CD4-positive, alpha-beta memory T cell (primary cell): Measurements from ENCODE around the gene ADCY9. TPM values are rescaled to one million over a fixed set of nuclear protein-coding genes. Genes with fewer than 3 reads are reported as not detected.
A peak's percentile ranks its signal among the peaks of the same experiment; 100 is the strongest.

Source experiments
- CTCF ChIA-PET: fragments of 350-600 bp; sonication (Branson Sonifier 250); formaldehyde crosslinking; loops from one replicate; lab custom pipeline; 2021; ENCODE audit warnings: inconsistent platforms; ENCODE audit not compliant: partially characterized antibody; lab: Charles Lee
- POLR2A ChIA-PET: fragments of 350-600 bp; sonication (Branson Sonifier 250); formaldehyde crosslinking; loops from one replicate; lab custom pipeline; 2021; ENCODE audit not compliant: partially characterized antibody; lab: Charles Lee
- DNase-seq, 5 donors: peaks; one replicate each; pipeline versions ENCODE4 v3.0.0 to v3.0.0-alpha.2; 2020 to 2022; ENCODE audit warnings: mixed read lengths in 1 of 5
- H3K27ac ChIP-seq: one replicate; pipeline ENCODE4 v1.7.0; 2013; ENCODE audit warnings: low read depth, low read length
- H3K27me3 ChIP-seq: 2 replicates; pipeline ENCODE4 v1.7.0; 2013; ENCODE audit warnings: mild to moderate bottlenecking, low read length, moderate library complexity; ENCODE audit not compliant: insufficient read depth
- H3K36me3 ChIP-seq: 2 replicates; pipeline ENCODE4 v1.7.0; 2013; ENCODE audit warnings: mild to moderate bottlenecking, low read length, moderate library complexity; ENCODE audit not compliant: insufficient read depth
- H3K4me1 ChIP-seq: 2 replicates; pipeline ENCODE4 v1.7.0; 2013; ENCODE audit warnings: mild to moderate bottlenecking, low read length, moderate library complexity; ENCODE audit not compliant: insufficient read depth
- H3K4me3 ChIP-seq, 2 donors: one replicate each; pipeline ENCODE4 v1.7.0; 2013; ENCODE audit warnings: low read length in 2 of 2, mild to moderate bottlenecking in 1 of 2
- H3K9me3 ChIP-seq, 2 donors: one replicate each; pipeline ENCODE4 v1.7.0; 2013; ENCODE audit warnings: low read length in 2 of 2, control low read depth in 1 of 2; ENCODE audit not compliant: control insufficient read depth in 1 of 2
- H3K27ac Mint-ChIP-seq, 7 donors: one replicate each; pipeline ENCODE4 v1.8.0; 2020 to 2021; ENCODE audit warnings: mixed read lengths in 7 of 7, mild to moderate bottlenecking in 6 of 7, inconsistent platforms in 3 of 7, moderate library complexity in 3 of 7
- H3K27me3 Mint-ChIP-seq, 2 donors: one replicate each; pipeline ENCODE4 v1.8.0; 2020 to 2021; ENCODE audit warnings: mixed read lengths in 2 of 2
- H3K36me3 Mint-ChIP-seq, 2 donors: one replicate each; pipeline ENCODE4 v1.8.0; 2020 to 2021; ENCODE audit warnings: mixed read lengths in 2 of 2, inconsistent platforms in 1 of 2, mild to moderate bottlenecking in 1 of 2
- H3K4me1 Mint-ChIP-seq, 4 donors: one replicate each; pipeline ENCODE4 v1.8.0; 2020 to 2021; ENCODE audit warnings: mixed read lengths in 4 of 4, mild to moderate bottlenecking in 1 of 4
- H3K4me3 Mint-ChIP-seq, 8 donors: one replicate each; pipeline ENCODE4 v1.8.0; 2020 to 2021; ENCODE audit warnings: mixed read lengths in 8 of 8, mild to moderate bottlenecking in 7 of 8, moderate library complexity in 6 of 8, inconsistent platforms in 3 of 8
- H3K9me3 Mint-ChIP-seq, 8 donors: one replicate each; pipeline ENCODE4 v1.8.0; 2020 to 2021; ENCODE audit warnings: mixed read lengths in 8 of 8, mild to moderate bottlenecking in 5 of 8, inconsistent platforms in 3 of 8, moderate library complexity in 1 of 8
- intact Hi-C: fragments of 100-400 bp; cut with micrococcal nuclease; formaldehyde crosslinking; loops from one replicate; pipeline ENCODE4 v1.15.1; 2023
- polyA plus RNA-seq, 2 donors: library from polyadenylated mRNA; unstranded; fragments of 300-500 nt; fragmentation: Illumina TruSeq; gene quantifications; one replicate each; pipeline ENCODE4 v1.2.3, GENCODE V29; 2021
- total RNA-seq, 2 experiments: library from RNA; stranded (reverse); gene quantifications; one replicate each; pipeline ENCODE4 v1.2.3, GENCODE V29; 2021

Gene ADCY9
- total and polyA plus RNA-seq, 4 experiments from 2014 or later, result 0.26 to 8.1 (median 4.5) TPM

DNA sequence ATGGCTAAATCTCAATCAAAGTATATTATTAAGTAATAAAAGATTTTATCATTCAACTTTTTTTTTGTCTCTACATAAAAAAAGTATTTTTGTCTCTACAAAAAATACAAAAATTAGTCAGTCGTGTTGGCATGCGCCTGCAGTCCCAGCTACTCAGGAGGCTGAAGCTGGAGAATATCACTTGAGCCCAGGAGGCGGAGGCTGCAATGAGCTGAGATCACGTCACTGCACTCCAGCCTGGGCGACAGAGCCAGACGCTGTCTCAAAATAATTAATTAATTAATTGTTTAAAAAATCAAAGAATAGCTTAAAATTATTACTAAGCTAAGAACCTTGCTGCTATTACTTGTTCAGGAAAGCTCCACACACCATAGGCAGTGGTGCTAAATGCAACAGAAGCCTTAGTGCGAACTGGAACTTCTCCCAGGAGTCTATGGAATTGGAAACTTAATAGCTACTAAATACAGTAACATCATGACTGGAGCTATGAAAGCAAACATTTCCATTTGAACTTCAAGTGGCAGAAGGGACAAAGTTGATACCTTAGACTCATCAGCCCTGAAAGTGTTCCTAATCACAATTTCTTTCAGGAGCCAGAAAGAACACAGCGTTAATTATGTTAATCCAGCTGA, 22.6 kb downstream of the ADCY9 start:
- Mint-ChIP-seq H3K9me3 (no peaks in the 10 kb centered on the region), H3K36me3 (no peaks in the 10 kb centered on the region), H3K4me1 (peaks cover 5 to 14% (median 8%) of the 10 kb centered on the region in 4 donors), H3K4me3 (no peak overlapping the region), H3K27ac (no peak overlapping the region), H3K27me3 (no peaks in the 10 kb centered on the region)
- Histone ChIP-seq H3K36me3 (no peaks in the 10 kb centered on the region), H3K4me1 (no peaks in the 10 kb centered on the region), H3K9me3 (no peaks in the 10 kb centered on the region), H3K27me3 (no peaks in the 10 kb centered on the region), H3K4me3 (no peak overlapping the region), H3K27ac (no peak overlapping the region)
- no peak for DNase-seq
- intact Hi-C loops, result no loop called here
- ChIA-PET POLR2A (no interaction called here), CTCF (interaction anchor here (1.2 kb wide), 1 partner anchor 9 kb away, joined by 3 read pairs; no protein-coding TSS in a partner anchor)

DNA sequence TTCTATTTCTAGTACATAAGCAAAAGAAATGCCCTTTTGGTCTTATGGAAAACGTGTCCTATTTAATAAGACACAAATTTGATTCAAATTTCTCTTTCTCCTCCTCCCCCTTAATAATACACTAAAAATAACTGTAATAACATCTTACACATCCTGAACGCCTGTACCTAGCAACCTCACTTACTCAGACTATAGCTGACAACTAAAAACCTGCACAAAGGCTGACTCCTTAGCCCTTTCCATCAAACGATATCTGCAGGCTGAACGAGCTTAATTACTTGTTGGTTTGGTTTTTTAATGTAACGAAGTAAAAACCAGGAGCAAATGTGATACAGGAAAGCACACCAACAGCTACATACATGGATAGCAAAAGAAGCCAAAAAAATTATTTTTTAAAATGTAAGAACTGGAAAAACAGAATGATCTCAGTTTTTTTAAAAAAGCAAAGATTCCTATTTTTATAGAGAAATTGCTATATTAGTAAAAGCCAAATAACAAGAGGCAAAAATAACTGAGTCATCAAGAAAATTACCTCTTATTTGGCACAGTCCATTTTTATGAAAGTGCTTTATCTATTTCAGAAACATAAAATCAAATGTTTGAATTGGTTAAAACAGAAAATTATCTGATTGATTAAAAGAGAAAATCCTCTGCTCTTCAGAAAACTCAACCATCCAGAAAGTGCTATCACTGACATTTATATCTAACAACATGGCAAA, 23.5 kb downstream of the ADCY9 start:
- Mint-ChIP-seq H3K27me3 (no peaks in the 10 kb centered on the region), H3K4me3 (no peak overlapping the region), H3K9me3 (no peaks in the 10 kb centered on the region), H3K4me1 (peaks cover 5 to 18% (median 8%) of the 10 kb centered on the region in 4 donors), H3K27ac (peak overlapping the region in 1 of 7 donors; percentile 52), H3K36me3 (no peaks in the 10 kb centered on the region)
- Histone ChIP-seq H3K9me3 (no peaks in the 10 kb centered on the region), H3K27me3 (no peaks in the 10 kb centered on the region), H3K36me3 (no peaks in the 10 kb centered on the region), H3K4me1 (no peaks in the 10 kb centered on the region), H3K27ac (no peak overlapping the region), H3K4me3 (no peak overlapping the region)
- intact Hi-C loops, result no loop called here
- ChIA-PET POLR2A (no interaction called here), CTCF (interaction anchor here (1.2 kb wide), 1 partner anchor 8 kb away, joined by 3 read pairs; no protein-coding TSS in a partner anchor)
- no peak for DNase-seq

DNA sequence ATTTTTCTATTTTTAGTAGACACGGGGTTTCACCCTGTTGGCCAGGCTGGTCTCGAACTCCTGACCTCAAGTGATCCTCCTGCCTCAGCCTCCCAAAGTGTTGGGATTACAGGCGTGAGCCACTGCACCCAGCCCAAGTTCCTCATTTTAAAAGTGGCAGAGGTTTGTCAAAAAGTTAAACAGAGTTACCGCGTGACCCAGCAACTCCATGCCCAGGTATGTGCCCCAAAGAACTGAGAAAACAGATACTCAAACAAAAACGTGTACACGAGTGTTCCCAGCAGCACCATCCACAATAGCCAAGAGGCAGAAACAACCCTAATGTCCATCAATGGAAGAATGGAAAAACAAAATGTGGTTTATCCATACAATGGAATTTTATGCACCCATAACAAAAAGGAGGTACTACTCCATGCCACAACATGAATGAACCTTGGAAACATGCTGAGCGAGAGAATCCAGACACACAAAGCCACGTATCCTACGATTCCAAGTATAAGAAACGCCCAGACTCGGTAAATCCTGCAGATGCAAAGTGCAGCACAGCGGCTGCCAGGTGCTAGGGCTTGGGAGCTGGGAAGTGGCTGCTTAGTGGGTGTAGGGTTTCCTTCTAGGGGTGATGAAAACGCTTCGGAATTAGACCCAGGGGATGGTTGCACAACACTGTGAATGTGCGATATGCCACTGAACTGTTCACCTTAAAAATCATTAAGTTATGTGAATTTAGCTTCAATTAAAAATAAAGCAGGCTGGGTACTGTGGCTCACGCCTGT, 24.8 kb downstream of the ADCY9 start:
- Mint-ChIP-seq H3K4me1 (peaks cover 7 to 12% (median 8%) of the 10 kb centered on the region in 4 donors), H3K4me3 (no peak overlapping the region), H3K27ac (no peak overlapping the region), H3K27me3 (no peaks in the 10 kb centered on the region), H3K9me3 (no peaks in the 10 kb centered on the region), H3K36me3 (no peaks in the 10 kb centered on the region)
- intact Hi-C loops, result no loop called here
- ChIA-PET POLR2A (no interaction called here), CTCF (no interaction called here)
- no peaks in the 10 kb centered on the region for H3K36me3 ChIP-seq
- no peak overlapping the region for H3K27ac ChIP-seq
- no peak for DNase-seq
- no peaks in the 10 kb centered on the region for H3K4me1 ChIP-seq
- H3K4me3 ChIP-seq, result no peak overlapping the region
- H3K9me3 ChIP-seq, result no peaks in the 10 kb centered on the region
- H3K27me3 ChIP-seq, result no peaks in the 10 kb centered on the region

DNA sequence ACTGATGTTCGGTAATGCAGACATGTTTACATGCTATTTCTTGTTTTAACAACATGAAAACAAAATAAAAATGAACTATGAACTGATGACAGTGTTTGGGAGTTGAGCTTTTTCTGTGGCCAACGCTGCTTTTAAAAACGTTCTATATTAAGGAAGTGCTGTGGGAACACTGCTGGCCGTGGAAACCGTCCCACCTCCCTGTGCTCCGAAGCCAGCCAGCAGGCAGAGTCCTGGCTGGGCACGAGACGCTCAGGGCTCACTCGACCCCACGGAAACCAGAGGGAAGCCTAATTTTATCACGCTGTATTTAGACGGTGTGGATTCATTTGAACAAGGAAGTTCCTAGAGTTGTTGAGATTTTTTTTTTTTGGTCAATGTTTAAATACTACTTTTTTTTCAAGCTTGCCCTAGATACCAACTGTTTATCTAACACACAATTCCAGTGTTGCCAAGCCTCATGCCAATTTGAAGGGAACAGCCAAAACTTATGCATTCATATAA, 25.8 kb downstream of the ADCY9 start:
- Histone ChIP-seq H3K27ac (no peak overlapping the region), H3K27me3 (no peaks in the 10 kb centered on the region), H3K4me1 (no peaks in the 10 kb centered on the region), H3K36me3 (no peaks in the 10 kb centered on the region), H3K9me3 (no peaks in the 10 kb centered on the region), H3K4me3 (no peak overlapping the region)
- H3K27ac Mint-ChIP-seq, result no peak overlapping the region
- no peaks in the 10 kb centered on the region for H3K9me3 Mint-ChIP-seq
- intact Hi-C loops, result no loop called here
- peaks cover 3 to 12% (median 5%) of the 10 kb centered on the region in 4 donors for H3K4me1 Mint-ChIP-seq
- peaks cover 0 to 5% of the 10 kb centered on the region in 2 donors for H3K36me3 Mint-ChIP-seq
- H3K4me3 Mint-ChIP-seq, result no peak overlapping the region
- no peak for DNase-seq
- ChIA-PET CTCF (no interaction called here), POLR2A (no interaction called here)
- H3K27me3 Mint-ChIP-seq, result no peaks in the 10 kb centered on the region

DNA sequence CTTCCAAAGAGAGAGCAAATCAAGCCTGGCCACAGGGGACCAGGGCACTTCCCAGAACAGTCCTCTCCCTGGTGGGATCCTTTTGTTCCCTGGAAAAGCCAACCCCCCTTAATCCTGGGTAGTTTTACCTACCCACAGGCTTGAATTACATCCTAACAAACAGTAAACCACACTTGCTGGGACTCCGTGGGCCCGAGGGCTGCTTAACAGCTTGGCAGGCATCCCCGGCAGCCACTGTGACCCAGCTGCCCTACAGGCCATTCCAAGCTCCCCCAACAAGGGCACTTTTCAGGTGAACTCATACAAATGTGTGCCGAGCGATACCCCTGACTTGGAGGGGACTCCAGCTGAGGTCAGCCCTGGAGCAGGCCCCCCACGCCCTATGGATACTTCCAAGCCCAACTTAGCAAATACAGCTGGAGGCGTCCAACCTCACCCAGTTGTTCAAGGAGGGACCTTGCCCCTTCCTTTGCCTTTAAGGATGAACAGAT, 26.4 kb downstream of the ADCY9 start:
- no peak for DNase-seq
- no peaks in the 10 kb centered on the region for H3K4me1 ChIP-seq
- Mint-ChIP-seq H3K9me3 (no peaks in the 10 kb centered on the region), H3K27me3 (no peaks in the 10 kb centered on the region), H3K4me1 (peaks cover 3 to 10% (median 5%) of the 10 kb centered on the region in 4 donors), H3K27ac (no peak overlapping the region), H3K4me3 (no peak overlapping the region), H3K36me3 (peaks cover 0 to 5% of the 10 kb centered on the region in 2 donors)
- H3K36me3 ChIP-seq, result no peaks in the 10 kb centered on the region
- intact Hi-C loops, result no loop called here
- H3K27me3 ChIP-seq, result no peaks in the 10 kb centered on the region
- POLR2A ChIA-PET, result no interaction called here
- no peaks in the 10 kb centered on the region for H3K9me3 ChIP-seq
- H3K27ac ChIP-seq, result no peak overlapping the region
- CTCF ChIA-PET, result no interaction called here
- H3K4me3 ChIP-seq, result no peak overlapping the region

DNA sequence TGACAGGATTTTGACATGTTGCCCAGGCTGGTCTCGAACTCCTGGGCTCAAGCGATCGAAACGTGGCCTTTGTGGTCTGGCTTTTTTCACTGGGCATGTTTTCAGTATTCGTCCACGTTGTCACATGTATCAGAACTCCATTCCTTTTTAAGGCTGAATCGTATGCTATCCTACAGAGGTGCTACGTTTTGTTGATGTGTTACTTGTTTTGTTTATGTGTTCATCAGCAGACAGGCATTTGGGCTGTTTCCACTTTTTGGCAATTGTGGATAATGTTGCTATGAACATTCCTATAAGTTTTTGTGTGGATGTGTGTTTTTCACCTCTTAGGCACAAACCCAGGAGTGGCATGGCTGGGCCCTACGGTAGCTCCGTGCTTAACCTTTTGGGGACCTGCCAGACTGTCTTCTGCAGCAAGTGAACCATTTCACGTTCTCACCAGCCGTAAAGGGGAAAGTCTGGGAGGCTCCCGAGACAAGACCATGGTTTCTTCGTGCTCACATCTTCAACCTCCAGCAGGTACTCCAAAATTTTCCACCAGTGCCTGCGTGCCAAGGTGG, 26.9 kb downstream of the ADCY9 start:
- ChIA-PET CTCF (no interaction called here), POLR2A (no interaction called here)
- no peak for DNase-seq
- intact Hi-C loops, result no loop called here
- Mint-ChIP-seq H3K27me3 (no peaks in the 10 kb centered on the region), H3K9me3 (no peaks in the 10 kb centered on the region), H3K4me1 (peaks cover 2 to 12% (median 5%) of the 10 kb centered on the region in 4 donors), H3K4me3 (no peak overlapping the region), H3K36me3 (peaks cover 0 to 5% of the 10 kb centered on the region in 2 donors), H3K27ac (no peak overlapping the region)
- Histone ChIP-seq H3K36me3 (no peaks in the 10 kb centered on the region), H3K27ac (no peak overlapping the region), H3K4me3 (no peak overlapping the region), H3K9me3 (no peaks in the 10 kb centered on the region), H3K27me3 (no peaks in the 10 kb centered on the region), H3K4me1 (no peaks in the 10 kb centered on the region)
